ENCODE data around the gene TBC1D20.

Gene TBC1D20

GRCh38 chr20:421685-422250, 40.6 kb downstream of the TBC1D20 start:
- Mint-ChIP-seq H3K4me1 (ENCODE audit: low read depth) (peaks cover 25% of the 10 kb centered on the region), H3K4me3 (no peak overlapping the region), H3K36me3 (ENCODE audit: low read depth) (peaks cover 86% of the 10 kb centered on the region), H3K27ac (peak overlapping the region; percentile 73), H3K27me3 (no peaks in the 10 kb centered on the region), H3K9me3 (no peaks in the 10 kb centered on the region)
- no peak for DNase-seq

GRCh38 chr20:420721-421574, 41.4 kb downstream of the TBC1D20 start:
- no peak for DNase-seq
- peak overlapping the region; percentile 73 for H3K27ac Mint-ChIP-seq
- H3K4me1 Mint-ChIP-seq (ENCODE audit: low read depth): peaks cover 21% of the 10 kb centered on the region
- no peak overlapping the region for H3K4me3 Mint-ChIP-seq
- H3K27me3 Mint-ChIP-seq: no peaks in the 10 kb centered on the region
- H3K36me3 Mint-ChIP-seq (ENCODE audit: low read depth): peaks cover 85% of the 10 kb centered on the region
- H3K9me3 Mint-ChIP-seq: no peaks in the 10 kb centered on the region

- Mint-ChIP-seq H3K4me1 (ENCODE audit: low read depth) (peaks cover 25% of the 10 kb centered on the region), H3K36me3 (ENCODE audit: low read depth) (peaks cover 85% of the 10 kb centered on the region)
- no peak for DNase-seq
These were observed 42.1 kb downstream of the TBC1D20 start for GRCh38 chr20:420166-420620.

GRCh38 chr20:419556-420165, 42.7 kb downstream of the TBC1D20 start:
- H3K36me3 Mint-ChIP-seq (ENCODE audit: low read depth): peaks cover 83% of the 10 kb centered on the region
- no peak overlapping the region for H3K4me3 Mint-ChIP-seq
- H3K9me3 Mint-ChIP-seq: no peaks in the 10 kb centered on the region
- no peak for DNase-seq
- no peaks in the 10 kb centered on the region for H3K27me3 Mint-ChIP-seq
- H3K27ac Mint-ChIP-seq: no peak overlapping the region
- H3K4me1 Mint-ChIP-seq (ENCODE audit: low read depth): peaks cover 24% of the 10 kb centered on the region

More at GRCh38 chr20:420166-420620, 42.1 kb downstream of the TBC1D20 start:
- Mint-ChIP-seq H3K9me3 (no peaks in the 10 kb centered on the region), H3K27me3 (no peaks in the 10 kb centered on the region), H3K4me3 (no peak overlapping the region), H3K27ac (no peak overlapping the region)

- Mint-ChIP-seq H3K27ac (peak overlapping the region; percentile 17), H3K36me3 (ENCODE audit: low read depth) (peaks cover 80% of the 10 kb centered on the region), H3K4me3 (no peak overlapping the region), H3K27me3 (no peaks in the 10 kb centered on the region), H3K4me1 (ENCODE audit: low read depth) (peaks cover 23% of the 10 kb centered on the region), H3K9me3 (no peaks in the 10 kb centered on the region)
- DNase-seq: no peak
These were observed 43.4 kb downstream of the TBC1D20 start for GRCh38 chr20:418858-419365.

- H3K27ac Mint-ChIP-seq: no peak overlapping the region
- no peak for DNase-seq
- no peaks in the 10 kb centered on the region for H3K27me3 Mint-ChIP-seq
- H3K4me3 Mint-ChIP-seq: no peak overlapping the region
- H3K9me3 Mint-ChIP-seq: no peaks in the 10 kb centered on the region
- peaks cover 82% of the 10 kb centered on the region for H3K36me3 Mint-ChIP-seq (ENCODE audit: low read depth)
- peaks cover 32% of the 10 kb centered on the region for H3K4me1 Mint-ChIP-seq (ENCODE audit: low read depth)
These were observed 44.5 kb downstream of the TBC1D20 start for GRCh38 chr20:417801-418342.

- Mint-ChIP-seq H3K9me3 (no peaks in the 10 kb centered on the region), H3K27ac (no peak overlapping the region), H3K4me3 (no peak overlapping the region), H3K27me3 (no peaks in the 10 kb centered on the region), H3K36me3 (ENCODE audit: low read depth) (peaks cover 82% of the 10 kb centered on the region), H3K4me1 (ENCODE audit: low read depth) (peaks cover 37% of the 10 kb centered on the region)
- no peak for DNase-seq
These were observed 45.2 kb downstream of the TBC1D20 start for GRCh38 chr20:416950-417800.

GRCh38 chr20:415820-416322, 46.5 kb downstream of the TBC1D20 start:
- no peak for DNase-seq
- H3K4me1 Mint-ChIP-seq (ENCODE audit: low read depth): peaks cover 44% of the 10 kb centered on the region
- no peak overlapping the region for H3K4me3 Mint-ChIP-seq
- H3K27me3 Mint-ChIP-seq: no peaks in the 10 kb centered on the region
- peaks cover 82% of the 10 kb centered on the region for H3K36me3 Mint-ChIP-seq (ENCODE audit: low read depth)
- no peaks in the 10 kb centered on the region for H3K9me3 Mint-ChIP-seq
- H3K27ac Mint-ChIP-seq: peak overlapping the region; percentile 31

- no peaks in the 10 kb centered on the region for H3K9me3 Mint-ChIP-seq
- H3K27ac Mint-ChIP-seq: peak overlapping the region; percentile 39
- no peak for DNase-seq
- H3K27me3 Mint-ChIP-seq: no peaks in the 10 kb centered on the region
- H3K36me3 Mint-ChIP-seq (ENCODE audit: low read depth): peaks cover 89% of the 10 kb centered on the region
- H3K4me1 Mint-ChIP-seq (ENCODE audit: low read depth): peaks cover 61% of the 10 kb centered on the region
- H3K4me3 Mint-ChIP-seq: no peak overlapping the region
These were observed 48.2 kb downstream of the TBC1D20 start for GRCh38 chr20:414161-414560.

GRCh38 chr20:412081-412480, 50.3 kb downstream of the TBC1D20 start:
- Mint-ChIP-seq H3K27me3 (no peaks in the 10 kb centered on the region), H3K36me3 (ENCODE audit: low read depth) (peaks cover 77% of the 10 kb centered on the region), H3K9me3 (no peaks in the 10 kb centered on the region), H3K4me1 (ENCODE audit: low read depth) (peaks cover 64% of the 10 kb centered on the region), H3K27ac (no peak overlapping the region), H3K4me3 (no peak overlapping the region)
- DNase-seq: no peak

GRCh38 chr20:409697-410559, 52.4 kb downstream of the TBC1D20 start:
- no peaks in the 10 kb centered on the region for H3K27me3 Mint-ChIP-seq
- no peak for DNase-seq
- H3K4me3 Mint-ChIP-seq: peak overlapping the region; percentile 96
- H3K9me3 Mint-ChIP-seq: no peaks in the 10 kb centered on the region
- peaks cover 58% of the 10 kb centered on the region for H3K36me3 Mint-ChIP-seq (ENCODE audit: low read depth)
- H3K27ac Mint-ChIP-seq: peak overlapping the region; percentile 96
- H3K4me1 Mint-ChIP-seq (ENCODE audit: low read depth): peaks cover 56% of the 10 kb centered on the region

- DNase-seq: no peak
- Mint-ChIP-seq H3K36me3 (ENCODE audit: low read depth) (peaks cover 54% of the 10 kb centered on the region), H3K4me3 (peak overlapping the region; percentile 96), H3K27me3 (no peaks in the 10 kb centered on the region), H3K27ac (peak overlapping the region; percentile 96), H3K4me1 (ENCODE audit: low read depth) (peaks cover 54% of the 10 kb centered on the region), H3K9me3 (no peaks in the 10 kb centered on the region)
These were observed 53.3 kb downstream of the TBC1D20 start for GRCh38 chr20:408843-409696.

All from activated T-cell treated with anti-CD3 and anti-CD28 coated beads, Interleukin-2, amount 50 U/mL, for 24 hours (primary cell).